HepG2 (cell line): ENCODE measurements around the gene TM4SF20. TPM values are rescaled to one million over a fixed set of nuclear protein-coding genes. Genes with fewer than 3 reads are reported as not detected.

Source experiments
- FOXA3 ChIP-seq: IDR thresholded peaks from 2 replicates; pipeline ENCODE4 v1.6.1; 2016; ENCODE audit warnings: missing genetic modification reagents, missing compliant biosample characterization
- FOXM1 ChIP-seq: sonication (generic); formaldehyde crosslinking; IDR thresholded peaks from 2 replicates; pipeline ENCODE4 v1.5.0; 2020; ENCODE audit warnings: missing genetic modification reagents
- JDP2 ChIP-seq: sonication (generic); formaldehyde crosslinking; IDR thresholded peaks from 2 replicates; pipeline ENCODE4 v1.8.1; 2022; ENCODE audit warnings: missing genetic modification reagents, borderline replicate concordance
- KDM6A ChIP-seq: IDR thresholded peaks from 2 replicates; pipeline ENCODE4 v1.6.1; 2016; ENCODE audit warnings: low read depth
- KLF12 ChIP-seq: sonication (generic); formaldehyde crosslinking; IDR thresholded peaks from 2 replicates; pipeline ENCODE4 v1.4.0; 2020; ENCODE audit warnings: missing genetic modification reagents, borderline replicate concordance
- NFAT5 ChIP-seq: sonication (generic); formaldehyde crosslinking; IDR thresholded peaks from 2 replicates; pipeline ENCODE4 v1.4.0; 2020; ENCODE audit warnings: missing genetic modification reagents
- PLRG1 ChIP-seq: fragments of 450-650 bp; conservative IDR thresholded peaks from 2 replicates; pipeline ENCODE4 v1.6.1; 2016
- SETDB1 ChIP-seq: sonication (generic); formaldehyde crosslinking; IDR thresholded peaks from 2 replicates; pipeline ENCODE4 v1.5.1; 2020; ENCODE audit warnings: missing genetic modification reagents, mild to moderate bottlenecking, borderline replicate concordance
- TARDBP ChIP-seq: sonication (generic); formaldehyde crosslinking; IDR thresholded peaks from 2 replicates; pipeline ENCODE4 v1.8.0; 2022; ENCODE audit warnings: mild to moderate bottlenecking, missing genetic modification reagents
- TCF12 ChIP-seq, 2 experiments: fragments of 450-650 bp in 1 of 2; sonication (generic) in 1 of 2; formaldehyde crosslinking in 1 of 2; IDR thresholded peaks; 2 replicates each; pipeline versions ENCODE4 v1.6.1 to v1.8.0; 2017 to 2022; ENCODE audit warnings: antibody characterized with exemption in 1 of 2, mild to moderate bottlenecking in 1 of 2, missing genetic modification reagents in 1 of 2, moderate library complexity in 1 of 2
- TCF7 ChIP-seq: sonication (generic); IDR thresholded peaks from 2 replicates; pipeline ENCODE4 v1.6.1; 2016; ENCODE audit warnings: antibody characterized with exemption, low read depth
- TOE1 ChIP-seq: sonication (generic); formaldehyde crosslinking; IDR thresholded peaks from 2 replicates; pipeline ENCODE4 v1.4.0; 2020; ENCODE audit warnings: mild to moderate bottlenecking, missing genetic modification reagents
- ZFP36L2 ChIP-seq: sonication (generic); formaldehyde crosslinking; IDR thresholded peaks from 2 replicates; pipeline ENCODE4 v1.4.0; 2020; ENCODE audit warnings: missing genetic modification reagents
- ZGPAT ChIP-seq: IDR thresholded peaks from 2 replicates; pipeline ENCODE4 v1.6.1; 2016; ENCODE audit warnings: mild to moderate bottlenecking
- ZIK1 ChIP-seq: sonication (generic); formaldehyde crosslinking; IDR thresholded peaks from 2 replicates; pipeline ENCODE4 v1.5.0; 2020; ENCODE audit warnings: mild to moderate bottlenecking, low read depth, missing genetic modification reagents, borderline replicate concordance
- ZNF205 ChIP-seq: IDR thresholded peaks from 2 replicates; pipeline ENCODE4 v1.6.1; 2018; ENCODE audit warnings: missing biosample characterization, missing genetic modification reagents
- polyA plus RNA-seq, 8 experiments: library from polyadenylated mRNA; depleted of rRNA in 3 of 8; stranded (reverse) in 7 of 8; unstranded in 1 of 8; fragments of >200 nt; fragmentation: Illumina TruSeq in 4 of 8; extraction: Trizol in 4 of 8; gene quantifications; 2 replicates each; pipeline versions ENCODE4 v1.2.1 to v1.2.3, GENCODE V29; 2011 to 2016; ENCODE audit warnings: low read depth in 4 of 8, missing spikeins in 1 of 8, mixed read lengths in 1 of 8; ENCODE audit not compliant: insufficient read depth in 1 of 8
- total RNA-seq, 5 experiments: library from RNA; depleted of rRNA; stranded (reverse); fragments of >200 nt; fragmentation: Illumina TruSeq; extraction: Trizol; gene quantifications; 2 replicates each; pipeline ENCODE4 v1.2.3, GENCODE V29; 2016; ENCODE audit warnings: low read depth in 1 of 5
- TF ChIP-seq, protein P1 (sequence below): sonication (generic); formaldehyde crosslinking; conservative IDR thresholded peaks from 2 replicates; pipeline ENCODE4 v1.4.0; 2020; ENCODE audit warnings: mild to moderate bottlenecking, missing genetic modification reagents, moderate library complexity
- TF ChIP-seq, protein P2 (sequence below): sonication (generic); formaldehyde crosslinking; IDR thresholded peaks from 2 replicates; pipeline ENCODE4 v1.5.0; 2020; ENCODE audit warnings: mild to moderate bottlenecking, missing genetic modification reagents

The TM4SF20 gene
- total and polyA plus RNA-seq, 2 of the 13 experiments (the other 11 are each of a cell fraction or from before 2014, with no cell fraction given): not detected

- TF ChIP-seq, protein P1, sequence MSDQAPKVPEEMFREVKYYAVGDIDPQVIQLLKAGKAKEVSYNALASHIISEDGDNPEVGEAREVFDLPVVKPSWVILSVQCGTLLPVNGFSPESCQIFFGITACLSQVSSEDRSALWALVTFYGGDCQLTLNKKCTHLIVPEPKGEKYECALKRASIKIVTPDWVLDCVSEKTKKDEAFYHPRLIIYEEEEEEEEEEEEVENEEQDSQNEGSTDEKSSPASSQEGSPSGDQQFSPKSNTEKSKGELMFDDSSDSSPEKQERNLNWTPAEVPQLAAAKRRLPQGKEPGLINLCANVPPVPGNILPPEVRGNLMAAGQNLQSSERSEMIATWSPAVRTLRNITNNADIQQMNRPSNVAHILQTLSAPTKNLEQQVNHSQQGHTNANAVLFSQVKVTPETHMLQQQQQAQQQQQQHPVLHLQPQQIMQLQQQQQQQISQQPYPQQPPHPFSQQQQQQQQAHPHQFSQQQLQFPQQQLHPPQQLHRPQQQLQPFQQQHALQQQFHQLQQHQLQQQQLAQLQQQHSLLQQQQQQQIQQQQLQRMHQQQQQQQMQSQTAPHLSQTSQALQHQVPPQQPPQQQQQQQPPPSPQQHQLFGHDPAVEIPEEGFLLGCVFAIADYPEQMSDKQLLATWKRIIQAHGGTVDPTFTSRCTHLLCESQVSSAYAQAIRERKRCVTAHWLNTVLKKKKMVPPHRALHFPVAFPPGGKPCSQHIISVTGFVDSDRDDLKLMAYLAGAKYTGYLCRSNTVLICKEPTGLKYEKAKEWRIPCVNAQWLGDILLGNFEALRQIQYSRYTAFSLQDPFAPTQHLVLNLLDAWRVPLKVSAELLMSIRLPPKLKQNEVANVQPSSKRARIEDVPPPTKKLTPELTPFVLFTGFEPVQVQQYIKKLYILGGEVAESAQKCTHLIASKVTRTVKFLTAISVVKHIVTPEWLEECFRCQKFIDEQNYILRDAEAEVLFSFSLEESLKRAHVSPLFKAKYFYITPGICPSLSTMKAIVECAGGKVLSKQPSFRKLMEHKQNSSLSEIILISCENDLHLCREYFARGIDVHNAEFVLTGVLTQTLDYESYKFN (CRISPR knock-in tag): peak; percentile 51
- no peak for TF ChIP-seq KLF12 (CRISPR knock-in tag)
- no peak for TF ChIP-seq NFAT5
- TF ChIP-seq PLRG1: no peak
- no peak for TF ChIP-seq TOE1
- TF ChIP-seq FOXM1: no peak
- TF ChIP-seq FOXA3 (CRISPR knock-in tag): peak; percentile 56
- no peak for TF ChIP-seq TCF12 (IDR thresholded peaks at IDR 0.05)
- no peak for TF ChIP-seq TCF12 (CRISPR knock-in tag; IDR thresholded peaks at IDR 0.05)
- TF ChIP-seq SETDB1 (CRISPR knock-in tag): no peak
- TF ChIP-seq TARDBP (CRISPR knock-in tag): no peak
- TF ChIP-seq TCF7: no peak
- peak; percentile 58 for TF ChIP-seq ZGPAT
- TF ChIP-seq ZNF205 (CRISPR knock-in tag): no peak
- no peak for TF ChIP-seq ZFP36L2 (CRISPR knock-in tag)
- TF ChIP-seq JDP2 (CRISPR knock-in tag): no peak
- TF ChIP-seq KDM6A (CRISPR knock-in tag): no peak
- no peak for TF ChIP-seq ZIK1 (CRISPR knock-in tag)
- TF ChIP-seq, protein P2, sequence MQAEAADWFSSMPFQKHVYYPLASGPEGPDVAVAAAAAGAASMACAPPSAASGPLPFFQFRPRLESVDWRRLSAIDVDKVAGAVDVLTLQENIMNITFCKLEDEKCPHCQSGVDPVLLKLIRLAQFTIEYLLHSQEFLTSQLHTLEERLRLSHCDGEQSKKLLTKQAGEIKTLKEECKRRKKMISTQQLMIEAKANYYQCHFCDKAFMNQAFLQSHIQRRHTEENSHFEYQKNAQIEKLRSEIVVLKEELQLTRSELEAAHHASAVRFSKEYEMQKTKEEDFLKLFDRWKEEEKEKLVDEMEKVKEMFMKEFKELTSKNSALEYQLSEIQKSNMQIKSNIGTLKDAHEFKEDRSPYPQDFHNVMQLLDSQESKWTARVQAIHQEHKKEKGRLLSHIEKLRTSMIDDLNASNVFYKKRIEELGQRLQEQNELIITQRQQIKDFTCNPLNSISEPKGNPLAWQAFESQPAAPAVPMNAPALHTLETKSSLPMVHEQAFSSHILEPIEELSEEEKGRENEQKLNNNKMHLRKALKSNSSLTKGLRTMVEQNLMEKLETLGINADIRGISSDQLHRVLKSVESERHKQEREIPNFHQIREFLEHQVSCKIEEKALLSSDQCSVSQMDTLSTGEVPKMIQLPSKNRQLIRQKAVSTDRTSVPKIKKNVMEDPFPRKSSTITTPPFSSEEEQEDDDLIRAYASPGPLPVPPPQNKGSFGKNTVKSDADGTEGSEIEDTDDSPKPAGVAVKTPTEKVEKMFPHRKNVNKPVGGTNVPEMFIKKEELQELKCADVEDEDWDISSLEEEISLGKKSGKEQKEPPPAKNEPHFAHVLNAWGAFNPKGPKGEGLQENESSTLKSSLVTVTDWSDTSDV (CRISPR knock-in tag): no peak
Observed at GRCh38 chr2:227339098-227339599, 40.0 kb downstream of the TM4SF20 start (continued).
